GM12878 (cell line): ENCODE data around the gene SMIM13.

Experiments used
- NFXL1 ChIP-seq: fragments of 450-650 bp; IDR thresholded peaks from 2 replicates; pipeline ENCODE4 v1.6.1; 2017; ENCODE audit warnings: antibody characterized with exemption, mild to moderate bottlenecking, borderline replicate concordance
- ZNF217 ChIP-seq: fragments of 450-650 bp; IDR thresholded peaks from 2 replicates; pipeline ENCODE4 v1.6.1; 2017; ENCODE audit warnings: antibody characterized with exemption, mild to moderate bottlenecking

- TF ChIP-seq NFXL1 = no peak
- TF ChIP-seq ZNF217 = no peak
Measured at GRCh38 chr6:11066505-11067347, 26.9 kb upstream of the SMIM13 start.
